Nephron progenitor cell (in vitro differentiated cells): ENCODE data around the gene ZDHHC17.

Source experiments
- DNase-seq: peaks from one replicate; pipeline ENCODE4 v3.0.0; 2021
- H3K27ac Mint-ChIP-seq: 2 replicates; pipeline ENCODE4 v1.8.0; 2021; ENCODE audit warnings: mild to moderate bottlenecking, moderate library complexity, mixed read lengths
- H3K27me3 Mint-ChIP-seq: 2 replicates; pipeline ENCODE4 v1.8.0; 2021; ENCODE audit warnings: mild to moderate bottlenecking, low read depth, mixed read lengths; ENCODE audit not compliant: poor library complexity
- H3K36me3 Mint-ChIP-seq: 2 replicates; pipeline ENCODE4 v1.8.0; 2021; ENCODE audit warnings: low read depth, mixed read lengths
- H3K4me1 Mint-ChIP-seq: 2 replicates; pipeline ENCODE4 v1.8.0; 2021; ENCODE audit warnings: mixed read lengths
- H3K4me3 Mint-ChIP-seq: 2 replicates; pipeline ENCODE4 v1.8.0; 2021; ENCODE audit warnings: mild to moderate bottlenecking, moderate library complexity, mixed read lengths
- H3K9me3 Mint-ChIP-seq: 2 replicates; pipeline ENCODE4 v1.8.0; 2021; ENCODE audit warnings: mild to moderate bottlenecking, moderate library complexity, mixed read lengths
- CTCF ChIP-seq: fragments of 200-600 bp; sonication (generic); IDR thresholded peaks from 2 replicates; pipeline ENCODE4 v1.5.0; 2021; ENCODE audit warnings: antibody characterized with exemption

The ZDHHC17 gene

DNA sequence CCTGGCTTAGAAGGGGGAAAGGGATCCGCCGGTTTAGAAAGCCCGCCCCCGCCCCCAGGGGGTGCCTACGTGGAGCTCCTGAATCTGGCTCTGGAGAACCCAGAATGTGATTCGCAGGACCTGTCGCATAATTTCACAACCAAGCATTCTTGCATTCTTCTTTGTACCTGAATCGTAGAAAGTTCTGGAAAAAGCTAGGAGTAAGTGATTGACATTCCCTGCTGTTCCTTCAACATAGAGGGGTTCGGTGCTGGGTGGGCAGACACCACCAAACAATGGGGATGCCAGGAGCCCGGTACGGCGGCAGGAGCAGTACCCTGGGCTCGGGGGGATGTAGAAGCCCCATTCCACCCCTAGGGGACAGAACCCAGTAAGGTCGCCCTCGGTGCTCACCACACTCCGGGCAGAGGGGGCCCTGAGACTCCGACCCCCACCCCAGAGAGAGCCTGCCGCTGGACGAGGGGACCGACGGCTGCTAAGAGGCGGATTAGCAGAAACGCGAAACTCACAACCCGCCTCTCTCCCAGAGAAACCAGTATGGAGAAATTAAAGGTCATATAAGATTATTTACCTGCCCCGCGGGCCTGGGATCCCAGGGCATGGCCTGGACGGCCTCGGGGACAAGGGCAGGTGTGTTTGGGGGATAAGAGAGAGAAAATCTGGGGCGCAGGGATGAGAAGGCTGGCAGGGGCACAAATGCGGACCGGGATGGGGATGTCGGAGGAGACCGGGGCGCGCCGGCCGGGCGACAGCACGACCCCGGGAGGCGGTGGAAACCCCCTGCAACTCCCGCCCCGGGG is 114.4 kb downstream of the ZDHHC17 start:
- DNase-seq: peak; percentile 60
- Mint-ChIP-seq H3K27ac (peak overlapping the region; percentile 95), H3K36me3 (peaks cover 19% of the 10 kb centered on the region), H3K27me3 (no peaks in the 10 kb centered on the region), H3K4me3 (peak overlapping the region; percentile 96), H3K9me3 (peaks cover 4% of the 10 kb centered on the region), H3K4me1 (peaks cover 68% of the 10 kb centered on the region)
- TF ChIP-seq CTCF: peak; percentile 42

- Mint-ChIP-seq H3K36me3 (peaks cover 11% of the 10 kb centered on the region), H3K4me1 (peaks cover 65% of the 10 kb centered on the region), H3K27ac (peak within 1 kb of the TSS; percentile 97), H3K9me3 (peaks cover 4% of the 10 kb centered on the region), H3K4me3 (peak within 1 kb of the TSS; percentile 96), H3K27me3 (no peaks in the 10 kb centered on the region)
- TF ChIP-seq CTCF: peak; percentile 30
- DNase-seq: peak; percentile 96
These were observed 115.2 kb downstream of the ZDHHC17 start, which contains the start of gene CSRP2 for GRCh38 chr12:76878899-76879709. TSS of gene CSRP2 (minus strand) at chr12:76879019. CDS start at chr12:76866260, 12,759 bp downstream.

DNA sequence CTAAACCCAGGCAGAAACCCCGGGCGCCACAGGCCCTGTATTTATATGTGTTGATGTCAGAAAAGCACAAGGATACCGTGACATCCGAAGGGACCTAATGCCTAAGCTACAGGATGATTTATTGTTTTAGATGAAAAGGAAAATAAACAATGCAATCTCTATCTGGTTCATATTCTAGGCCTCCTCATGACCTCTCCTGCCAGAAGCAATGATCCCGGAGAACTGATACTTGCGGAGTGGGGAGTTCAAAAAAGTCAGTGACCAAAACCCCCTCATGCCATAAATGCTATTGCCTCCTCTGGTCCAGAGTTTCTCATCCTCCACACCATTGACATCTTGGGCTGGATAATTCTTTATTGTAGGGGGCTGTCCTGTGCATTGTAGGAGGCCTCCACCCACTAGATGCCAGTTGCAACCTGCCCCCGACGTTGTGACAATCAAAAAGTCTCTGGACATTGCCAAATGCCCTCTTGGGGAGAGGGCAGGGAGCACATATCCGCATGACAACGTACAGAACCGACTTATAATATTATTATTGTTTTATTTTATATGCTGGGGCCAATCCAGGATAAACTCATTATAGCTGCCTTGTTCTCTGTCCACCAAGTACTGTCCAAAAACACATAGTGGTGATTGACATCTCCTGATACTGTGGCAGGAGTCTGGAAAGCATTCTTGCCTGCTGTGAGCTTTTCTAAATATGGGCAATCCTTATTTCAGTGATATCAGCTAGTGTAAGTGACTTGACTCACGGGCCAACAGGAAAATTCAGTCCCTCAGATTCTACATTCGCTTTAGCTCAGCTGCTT is 116.0 kb downstream of the ZDHHC17 start:
- Mint-ChIP-seq H3K36me3 (peaks cover 5% of the 10 kb centered on the region), H3K4me3 (peak overlapping the region; percentile 90), H3K27me3 (no peaks in the 10 kb centered on the region), H3K4me1 (peaks cover 57% of the 10 kb centered on the region), H3K9me3 (peaks cover 4% of the 10 kb centered on the region), H3K27ac (peak overlapping the region; percentile 97)
- peak; percentile 50 for DNase-seq
- peak; percentile 7 for TF ChIP-seq CTCF

DNA sequence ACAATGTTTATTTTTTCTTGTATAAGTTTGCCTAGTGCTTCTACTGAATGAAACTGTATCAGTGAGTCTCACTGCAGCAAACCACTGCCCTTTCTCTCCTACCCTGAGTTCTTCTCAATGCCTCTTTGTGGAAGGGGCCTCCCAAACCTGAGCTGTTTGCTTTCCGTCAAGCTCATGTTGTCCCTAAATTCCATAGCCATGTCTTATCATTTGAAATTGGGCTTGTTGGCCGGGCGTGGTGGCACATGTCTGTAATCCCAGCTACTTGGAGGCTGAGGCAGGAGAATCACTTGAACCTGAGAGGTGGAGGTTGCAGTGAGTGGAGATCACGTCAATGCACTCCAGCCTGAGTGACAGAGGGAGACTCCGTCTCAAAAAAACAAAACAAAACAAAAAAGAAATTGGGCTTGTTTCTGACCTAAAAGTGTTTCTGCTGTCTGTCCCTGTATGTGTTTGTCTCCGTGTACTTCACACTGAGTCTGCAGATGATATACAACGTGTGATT is 116.7 kb downstream of the ZDHHC17 start:
- no peak for DNase-seq
- H3K4me1 Mint-ChIP-seq: peaks cover 52% of the 10 kb centered on the region
- TF ChIP-seq CTCF: no peak

GRCh38 chr12:76881142-76881541 is 117.2 kb downstream of the ZDHHC17 start:
- H3K36me3 Mint-ChIP-seq: no peaks in the 10 kb centered on the region
- peaks cover 47% of the 10 kb centered on the region for H3K4me1 Mint-ChIP-seq
- no peak overlapping the region for H3K27ac Mint-ChIP-seq
- H3K4me3 Mint-ChIP-seq: no peak overlapping the region
- no peaks in the 10 kb centered on the region for H3K27me3 Mint-ChIP-seq
- H3K9me3 Mint-ChIP-seq: no peaks in the 10 kb centered on the region
- TF ChIP-seq CTCF: no peak
- no peak for DNase-seq

More for the DNA sequence above, 116.7 kb downstream of the ZDHHC17 start:
- Mint-ChIP-seq H3K4me3 (peak overlapping the region; percentile 50), H3K27me3 (no peaks in the 10 kb centered on the region), H3K27ac (peak overlapping the region; percentile 49), H3K9me3 (no peaks in the 10 kb centered on the region), H3K36me3 (no peaks in the 10 kb centered on the region)
